ENCODE results near the gene OGFOD3. TPM values are rescaled to one million over a fixed set of nuclear protein-coding genes. Genes with fewer than 3 reads are reported as not detected.

OGFOD3 gene
- total RNA-seq, 2 experiments from 2014 or later: 12.9 to 13.7 TPM

- H3K9me3 Mint-ChIP-seq: no peaks in the 10 kb centered on the region
- H3K4me1 Mint-ChIP-seq (ENCODE audit: low read depth): peaks cover 6% of the 10 kb centered on the region
- Histone ChIP-seq H3K27me3 (ENCODE audit: control insufficient read depth in 1 of 2, insufficient read depth in 2 of 2, low read length in 2 of 2) (peaks cover 0 to 4% of the 10 kb centered on the region in 2 experiments), H3K4me3 (ENCODE audit: low read length) (no peak overlapping the region), H3K27ac (ENCODE audit: low read depth in 1 of 2, low read length in 2 of 2) (no peak overlapping the region), H3K9me3 (ENCODE audit: control insufficient read depth in 1 of 2, insufficient read depth in 1 of 2, low read length in 2 of 2) (no peaks in the 10 kb centered on the region), H3K4me1 (ENCODE audit: insufficient read depth, low read length) (peaks cover 11% of the 10 kb centered on the region), H3K36me3 (ENCODE audit: insufficient read depth, low read length) (no peaks in the 10 kb centered on the region)
- peak in 1 of 14 experiments; percentile 27 for DNase-seq
- H3K27me3 Mint-ChIP-seq: peaks cover 7% of the 10 kb centered on the region
- H3K4me3 Mint-ChIP-seq: no peak overlapping the region
- H3K36me3 Mint-ChIP-seq (ENCODE audit: low read depth): no peaks in the 10 kb centered on the region
- ChIA-PET CTCF (interaction anchor here (1.2 to 1.3 kb wide), 2 partner anchors 46 to 78 kb away, joined by 3 to 4 read pairs; no protein-coding TSS in a partner anchor), POLR2A (interaction anchor here (0.6 kb wide), 1 partner anchor 21 kb away, joined by 4 read pairs; no protein-coding TSS in a partner anchor)
- no peak overlapping the region for H3K27ac Mint-ChIP-seq
- intact Hi-C loops (cut with DNase I, micrococcal nuclease): no loop called here
- TF ChIP-seq, protein P1, sequence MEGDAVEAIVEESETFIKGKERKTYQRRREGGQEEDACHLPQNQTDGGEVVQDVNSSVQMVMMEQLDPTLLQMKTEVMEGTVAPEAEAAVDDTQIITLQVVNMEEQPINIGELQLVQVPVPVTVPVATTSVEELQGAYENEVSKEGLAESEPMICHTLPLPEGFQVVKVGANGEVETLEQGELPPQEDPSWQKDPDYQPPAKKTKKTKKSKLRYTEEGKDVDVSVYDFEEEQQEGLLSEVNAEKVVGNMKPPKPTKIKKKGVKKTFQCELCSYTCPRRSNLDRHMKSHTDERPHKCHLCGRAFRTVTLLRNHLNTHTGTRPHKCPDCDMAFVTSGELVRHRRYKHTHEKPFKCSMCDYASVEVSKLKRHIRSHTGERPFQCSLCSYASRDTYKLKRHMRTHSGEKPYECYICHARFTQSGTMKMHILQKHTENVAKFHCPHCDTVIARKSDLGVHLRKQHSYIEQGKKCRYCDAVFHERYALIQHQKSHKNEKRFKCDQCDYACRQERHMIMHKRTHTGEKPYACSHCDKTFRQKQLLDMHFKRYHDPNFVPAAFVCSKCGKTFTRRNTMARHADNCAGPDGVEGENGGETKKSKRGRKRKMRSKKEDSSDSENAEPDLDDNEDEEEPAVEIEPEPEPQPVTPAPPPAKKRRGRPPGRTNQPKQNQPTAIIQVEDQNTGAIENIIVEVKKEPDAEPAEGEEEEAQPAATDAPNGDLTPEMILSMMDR (IDR thresholded peaks at IDR 0.05): no peak
- peak; percentile 44 for ATAC-seq (ENCODE audit: poor library complexity)
Measured at GRCh38 chr17:82346342-82347300, 71.8 kb downstream of the OGFOD3 start.

GRCh38 chr17:82345151-82345976, 73.0 kb downstream of the OGFOD3 start:
- intact Hi-C loops (cut with DNase I, micrococcal nuclease): no loop called here
- Mint-ChIP-seq H3K4me3 (no peak overlapping the region), H3K4me1 (ENCODE audit: low read depth) (peaks cover 6% of the 10 kb centered on the region), H3K36me3 (ENCODE audit: low read depth) (no peaks in the 10 kb centered on the region), H3K9me3 (no peaks in the 10 kb centered on the region), H3K27me3 (peaks cover 7% of the 10 kb centered on the region), H3K27ac (no peak overlapping the region)
- POLR2A ChIA-PET: no interaction called here
- H3K4me1 ChIP-seq (ENCODE audit: insufficient read depth, low read length): peaks cover 8% of the 10 kb centered on the region
- DNase-seq: no peak
- CTCF ChIA-PET: interaction anchor here (1.2 kb wide), 1 partner anchor 79 kb away, joined by 3 read pairs; no protein-coding TSS in a partner anchor
- H3K9me3 ChIP-seq (ENCODE audit: control insufficient read depth in 1 of 2, insufficient read depth in 1 of 2, low read length in 2 of 2): no peaks in the 10 kb centered on the region
- ATAC-seq (ENCODE audit: poor library complexity): no peak
- H3K27ac ChIP-seq (ENCODE audit: low read depth in 1 of 2, low read length in 2 of 2): no peak overlapping the region
- H3K36me3 ChIP-seq (ENCODE audit: insufficient read depth, low read length): no peaks in the 10 kb centered on the region
- no peak overlapping the region for H3K4me3 ChIP-seq (ENCODE audit: low read length)
- H3K27me3 ChIP-seq (ENCODE audit: control insufficient read depth in 1 of 2, insufficient read depth in 2 of 2, low read length in 2 of 2): no peaks in the 10 kb centered on the region
- TF ChIP-seq, protein P1 (IDR thresholded peaks at IDR 0.05): no peak

- H3K27ac ChIP-seq (ENCODE audit: low read depth in 1 of 2, low read length in 2 of 2): no peak overlapping the region
- Mint-ChIP-seq H3K9me3 (no peaks in the 10 kb centered on the region), H3K36me3 (ENCODE audit: low read depth) (no peaks in the 10 kb centered on the region), H3K4me3 (no peak overlapping the region), H3K27ac (no peak overlapping the region), H3K27me3 (peaks cover 7% of the 10 kb centered on the region), H3K4me1 (ENCODE audit: low read depth) (peaks cover 6% of the 10 kb centered on the region)
- ChIA-PET POLR2A (no interaction called here), CTCF (interaction anchor here (0.7 kb wide), 1 partner anchor 46 kb away, joined by 4 read pairs; no protein-coding TSS in a partner anchor)
- H3K27me3 ChIP-seq (ENCODE audit: control insufficient read depth in 1 of 2, insufficient read depth in 2 of 2, low read length in 2 of 2): no peaks in the 10 kb centered on the region
- ATAC-seq (ENCODE audit: poor library complexity) (no peak), DNase-seq (no peak)
- TF ChIP-seq, protein P1 (IDR thresholded peaks at IDR 0.05): no peak
- H3K36me3 ChIP-seq (ENCODE audit: insufficient read depth, low read length): no peaks in the 10 kb centered on the region
- intact Hi-C loops (cut with DNase I, micrococcal nuclease): no loop called here
- H3K4me3 ChIP-seq (ENCODE audit: low read length): no peak overlapping the region
- peaks cover 8% of the 10 kb centered on the region for H3K4me1 ChIP-seq (ENCODE audit: insufficient read depth, low read length)
- H3K9me3 ChIP-seq (ENCODE audit: control insufficient read depth in 1 of 2, insufficient read depth in 1 of 2, low read length in 2 of 2): no peaks in the 10 kb centered on the region
Measured at GRCh38 chr17:82344175-82344907, 74.0 kb downstream of the OGFOD3 start.
